NCI-H1694 (cell line): ENCODE data around the gene CDT1.
A peak's percentile ranks its signal among the peaks of the same experiment; 100 is the strongest.

Experiments
- DNase-seq: peaks from one replicate; lab custom pipeline; 2025; lab: John Stamatoyannopoulos, UW

The CDT1 gene

GRCh38 chr16:88804552-88805339 lies 1.2 kb downstream of the CDT1 start:
- no peak for DNase-seq

GRCh38 chr16:88805340-88805715 lies 1.7 kb downstream of the CDT1 start:
- no peak for DNase-seq

- no peak for DNase-seq
These were observed 2.4 kb downstream of the CDT1 start for GRCh38 chr16:88805887-88806393.

GRCh38 chr16:88806491-88807111 lies 3.0 kb downstream of the CDT1 start:
- DNase-seq = no peak

GRCh38 chr16:88807142-88807625 lies 3.6 kb downstream of the CDT1 start:
- DNase-seq = no peak

- DNase-seq = no peak
These were observed 4.3 kb downstream of the CDT1 start for GRCh38 chr16:88807626-88808453.

- DNase-seq = no peak
These were observed 5.6 kb downstream of the CDT1 start for GRCh38 chr16:88809068-88809675.

GRCh38 chr16:88809676-88810165 lies 6.1 kb downstream of the CDT1 start:
- DNase-seq = no peak

- DNase-seq = no peak
These were observed 6.8 kb downstream of the CDT1 start for GRCh38 chr16:88810166-88810911.

GRCh38 chr16:88810912-88811768 lies 7.6 kb downstream of the CDT1 start:
- peak; percentile 43 for DNase-seq

- DNase-seq = peak; percentile 61
These were observed 8.4 kb downstream of the CDT1 start, which contains the start of gene APRT for GRCh38 chr16:88811769-88812512. Gene APRT (minus strand): TSS chr16:88811928. CDS start chr16:88811899, 29 bp downstream.

GRCh38 chr16:88812513-88813268 lies 9.1 kb downstream of the CDT1 start:
- no peak for DNase-seq

- no peak for DNase-seq
These were observed 9.9 kb downstream of the CDT1 start for GRCh38 chr16:88813269-88814143.

GRCh38 chr16:88814144-88814502 lies 10.5 kb downstream of the CDT1 start:
- no peak for DNase-seq

- no peak for DNase-seq
These were observed 11.6 kb downstream of the CDT1 start for GRCh38 chr16:88815227-88815626.

- DNase-seq = peak; percentile 20
These were observed 12.5 kb downstream of the CDT1 start for GRCh38 chr16:88815901-88816589.
